Central memory CD8-positive, alpha-beta T cell (primary cell): ENCODE measurements around the gene SERPIND1.

Source experiments
- ATAC-seq: fragments of 150-1000 bp; cut with Tn5 transposase; replicated peaks from 2 replicates; pipeline ENCODE4 v1.10.0; 2022; ENCODE audit warnings: mild to moderate bottlenecking, moderate FRiP score, moderate number of reproducible peaks; ENCODE audit not compliant: poor library complexity, severe bottlenecking; ENCODE audit errors: extremely low read depth
- DNase-seq, 2 donors: peaks; one replicate each; pipeline ENCODE4 v3.0.0; 2021; ENCODE audit warnings: low spot score in 2 of 2
- H3K27ac Mint-ChIP-seq: one replicate; pipeline ENCODE4 v1.8.0; 2022; ENCODE audit warnings: low read depth, mild to moderate bottlenecking, moderate library complexity, mixed read lengths
- H3K27me3 Mint-ChIP-seq: one replicate; pipeline ENCODE4 v1.8.0; 2022; ENCODE audit warnings: mixed read lengths
- H3K36me3 Mint-ChIP-seq: one replicate; pipeline ENCODE4 v1.8.0; 2022; ENCODE audit warnings: mild to moderate bottlenecking, moderate library complexity, mixed read lengths; ENCODE audit not compliant: insufficient read depth
- H3K4me1 Mint-ChIP-seq: one replicate; pipeline ENCODE4 v1.8.0; 2022; ENCODE audit warnings: mixed read lengths
- H3K4me3 Mint-ChIP-seq: one replicate; pipeline ENCODE4 v1.8.0; 2022; ENCODE audit warnings: mild to moderate bottlenecking, moderate library complexity, mixed read lengths
- H3K9me3 Mint-ChIP-seq: one replicate; pipeline ENCODE4 v1.8.0; 2022; ENCODE audit warnings: mixed read lengths

SERPIND1 gene

DNA sequence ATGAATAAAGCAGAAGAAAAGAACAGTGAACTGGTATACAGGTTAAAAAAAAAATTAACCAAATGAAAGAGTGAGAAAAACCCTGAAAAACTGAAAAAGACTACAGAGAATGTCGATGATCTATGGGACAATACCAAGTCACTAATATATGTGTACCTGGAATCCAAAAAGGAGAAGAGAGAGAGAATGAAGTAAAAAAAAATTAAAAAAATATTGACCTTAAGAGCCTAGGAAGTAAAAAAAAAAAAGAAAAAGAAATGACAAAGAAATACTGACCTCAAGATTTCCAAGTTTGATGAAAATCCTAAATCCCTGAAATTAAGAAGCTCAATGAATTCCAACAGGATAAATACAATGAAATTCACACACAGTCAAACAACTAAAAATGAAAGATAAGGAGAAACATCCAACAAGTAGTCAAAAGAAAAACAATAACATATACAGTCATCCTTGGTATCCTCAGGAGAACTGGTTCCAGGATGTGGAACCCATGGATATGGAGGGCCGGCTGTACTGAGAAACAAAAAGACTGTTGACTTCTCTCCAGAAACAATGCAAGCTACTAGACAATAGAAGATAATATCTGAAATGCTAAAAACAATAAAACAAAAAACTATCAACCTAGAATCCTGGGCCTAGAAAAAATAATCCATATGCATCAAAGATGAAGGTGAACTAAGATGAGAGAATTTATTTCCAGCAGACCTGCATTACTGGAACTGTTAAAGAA lies 33.5 kb upstream of the SERPIND1 start:
- H3K9me3 Mint-ChIP-seq, result no peaks in the 10 kb centered on the region
- no peak overlapping the region for H3K27ac Mint-ChIP-seq
- no peaks in the 10 kb centered on the region for H3K27me3 Mint-ChIP-seq
- DNase-seq (no peak), ATAC-seq (no peak)
- H3K4me3 Mint-ChIP-seq, result no peak overlapping the region
- H3K36me3 Mint-ChIP-seq, result peaks cover 50% of the 10 kb centered on the region
- peaks cover 6% of the 10 kb centered on the region for H3K4me1 Mint-ChIP-seq

DNA sequence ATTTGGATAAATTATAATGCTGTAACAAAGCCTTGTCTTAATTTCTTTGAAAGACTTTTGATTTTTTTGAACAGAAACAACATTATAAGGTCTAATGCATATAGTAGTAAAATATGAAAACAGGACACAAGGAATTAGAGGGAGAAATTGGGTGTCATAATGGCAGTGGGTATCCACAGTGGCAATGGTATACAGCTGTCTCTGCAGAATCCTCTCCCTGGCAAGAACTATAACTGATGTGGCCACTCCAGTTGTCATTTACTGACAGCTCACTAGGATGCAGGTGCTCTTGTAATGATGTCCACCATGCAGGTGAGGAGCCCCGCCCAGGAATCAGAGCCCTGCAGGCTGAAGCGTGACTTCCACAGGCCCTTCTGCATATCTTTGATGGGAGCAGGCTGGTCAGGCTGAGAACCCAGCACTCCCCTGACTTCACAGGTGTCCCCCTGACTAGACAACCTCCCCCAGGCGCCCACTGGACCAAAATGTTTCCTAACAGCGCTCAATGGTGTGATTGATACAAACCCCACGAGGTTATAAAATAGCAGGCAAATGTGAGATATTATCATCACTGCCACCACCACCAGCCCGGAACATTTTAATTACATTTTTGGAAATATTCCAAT lies 32.8 kb upstream of the SERPIND1 start:
- ATAC-seq (no peak), DNase-seq (no peak)
- Mint-ChIP-seq H3K4me1 (peaks cover under 1% of the 10 kb centered on the region), H3K36me3 (peaks cover 48% of the 10 kb centered on the region), H3K27me3 (no peaks in the 10 kb centered on the region), H3K27ac (no peak overlapping the region), H3K4me3 (no peak overlapping the region), H3K9me3 (no peaks in the 10 kb centered on the region)

- Mint-ChIP-seq H3K27me3 (no peaks in the 10 kb centered on the region), H3K27ac (peak overlapping the region; percentile 25), H3K9me3 (no peaks in the 10 kb centered on the region), H3K4me3 (no peak overlapping the region), H3K36me3 (peaks cover 50% of the 10 kb centered on the region), H3K4me1 (no peaks in the 10 kb centered on the region)
- DNase-seq (peak in 1 of 2 donors; percentile 28), ATAC-seq (no peak)
Observed at GRCh38 chr22:20741634-20742581, 32.0 kb upstream of the SERPIND1 start.

- no peak for DNase-seq
- Mint-ChIP-seq H3K27me3 (no peaks in the 10 kb centered on the region), H3K4me1 (no peaks in the 10 kb centered on the region), H3K9me3 (no peaks in the 10 kb centered on the region), H3K4me3 (no peak overlapping the region), H3K36me3 (peaks cover 58% of the 10 kb centered on the region), H3K27ac (no peak overlapping the region)
- no peak for ATAC-seq
Observed at GRCh38 chr22:20742764-20743163, 31.1 kb upstream of the SERPIND1 start.

- H3K4me3 Mint-ChIP-seq, result no peak overlapping the region
- DNase-seq (no peak), ATAC-seq (no peak)
- H3K4me1 Mint-ChIP-seq, result no peaks in the 10 kb centered on the region
- no peaks in the 10 kb centered on the region for H3K27me3 Mint-ChIP-seq
- H3K9me3 Mint-ChIP-seq, result no peaks in the 10 kb centered on the region
- peaks cover 47% of the 10 kb centered on the region for H3K36me3 Mint-ChIP-seq
- H3K27ac Mint-ChIP-seq, result no peak overlapping the region
Observed at GRCh38 chr22:20744456-20744855, 29.5 kb upstream of the SERPIND1 start.

DNA sequence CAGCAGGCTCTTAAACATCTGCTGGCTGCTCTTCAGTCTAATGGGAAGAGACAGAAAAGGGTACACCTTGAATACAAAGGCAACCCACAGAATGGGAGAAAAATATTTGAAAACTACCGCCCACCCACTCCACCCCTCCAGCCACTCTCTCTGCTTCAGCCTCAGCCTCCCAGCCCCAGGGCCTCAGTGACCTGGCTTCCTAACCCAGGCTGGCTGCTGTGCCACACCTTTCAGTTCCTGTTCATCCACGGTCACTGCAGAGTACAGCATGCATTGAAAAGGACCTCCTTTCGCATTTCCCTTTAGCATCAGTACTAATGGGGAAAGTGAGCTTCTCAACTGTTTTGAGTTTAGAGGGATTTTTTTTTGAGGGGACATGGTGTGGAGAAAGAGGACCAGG lies 28.8 kb upstream of the SERPIND1 start:
- H3K9me3 Mint-ChIP-seq, result no peaks in the 10 kb centered on the region
- no peak for DNase-seq
- H3K4me3 Mint-ChIP-seq, result no peak overlapping the region

DNA sequence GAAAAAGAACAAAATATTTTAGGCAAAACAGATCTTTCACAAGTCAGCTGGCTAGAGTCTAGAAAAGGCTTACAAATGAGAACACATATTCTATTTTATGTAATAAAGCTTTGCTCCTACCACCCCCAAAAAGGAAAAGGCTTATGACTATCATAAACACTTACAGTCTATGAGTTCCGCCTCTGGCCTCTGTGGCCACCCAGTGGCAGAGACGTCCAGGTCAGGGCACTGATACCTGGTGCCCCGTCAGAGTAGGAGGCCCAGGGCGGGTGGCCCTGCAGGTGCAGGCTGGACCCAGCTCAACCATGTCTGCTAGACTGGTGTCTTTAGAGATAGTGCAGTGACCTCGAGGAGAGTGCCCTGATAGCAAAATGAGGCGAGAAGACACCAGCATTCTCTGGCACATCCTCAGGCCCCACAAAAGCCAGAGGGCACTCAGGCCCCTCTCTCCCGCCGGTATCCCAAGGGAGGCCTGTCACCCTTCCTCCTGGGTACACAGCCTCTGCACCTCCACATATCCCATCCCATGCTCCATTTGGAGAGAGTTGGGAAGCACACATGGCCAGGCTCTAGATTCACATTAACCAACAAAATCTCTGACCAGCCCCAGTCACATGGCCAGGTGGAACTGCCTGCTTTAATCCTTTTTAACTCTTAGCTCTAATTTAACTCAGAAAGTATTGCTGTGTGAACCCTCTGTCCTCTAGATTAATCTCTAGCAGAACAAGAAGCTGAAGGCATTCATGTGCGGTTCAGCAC lies 27.3 kb upstream of the SERPIND1 start:
- Mint-ChIP-seq H3K36me3 (peaks cover 40% of the 10 kb centered on the region), H3K27me3 (no peaks in the 10 kb centered on the region), H3K27ac (no peak overlapping the region), H3K4me3 (no peak overlapping the region), H3K9me3 (no peaks in the 10 kb centered on the region), H3K4me1 (peaks cover 5% of the 10 kb centered on the region)
- ATAC-seq, result no peak
- DNase-seq, result no peak

More for the DNA sequence above, 28.8 kb upstream of the SERPIND1 start:
- no peaks in the 10 kb centered on the region for H3K27me3 Mint-ChIP-seq
- no peak overlapping the region for H3K27ac Mint-ChIP-seq
- no peaks in the 10 kb centered on the region for H3K4me1 Mint-ChIP-seq
- H3K36me3 Mint-ChIP-seq, result peaks cover 46% of the 10 kb centered on the region
- no peak for ATAC-seq

DNA sequence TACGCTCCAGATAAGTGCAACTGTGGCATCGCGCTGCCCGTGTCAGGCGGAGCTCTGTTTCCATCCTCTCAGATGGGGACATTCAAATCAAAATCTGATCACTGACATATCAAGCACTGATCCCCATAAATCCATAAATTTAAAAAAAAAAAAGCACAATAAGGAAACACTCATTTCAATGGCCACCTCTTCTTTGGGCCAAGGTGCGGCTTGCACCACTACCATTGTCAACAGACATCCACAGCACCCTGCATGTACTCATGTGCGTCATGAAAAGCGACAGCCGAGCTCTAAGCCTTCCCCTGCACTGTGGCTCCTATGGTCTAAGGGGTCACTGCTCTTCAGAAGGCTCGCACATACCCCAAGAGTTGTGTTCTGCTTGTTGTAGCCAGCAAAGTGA lies 26.7 kb upstream of the SERPIND1 start:
- H3K4me1 Mint-ChIP-seq, result peaks cover 5% of the 10 kb centered on the region
- peaks cover 35% of the 10 kb centered on the region for H3K36me3 Mint-ChIP-seq
- no peaks in the 10 kb centered on the region for H3K9me3 Mint-ChIP-seq
- no peak overlapping the region for H3K4me3 Mint-ChIP-seq
- no peak for ATAC-seq
- H3K27me3 Mint-ChIP-seq, result no peaks in the 10 kb centered on the region
- no peak overlapping the region for H3K27ac Mint-ChIP-seq
- no peak for DNase-seq

- H3K4me3 Mint-ChIP-seq, result no peak overlapping the region
- no peak for ATAC-seq
- DNase-seq, result no peak
- H3K9me3 Mint-ChIP-seq, result no peaks in the 10 kb centered on the region
- H3K4me1 Mint-ChIP-seq, result peaks cover 5% of the 10 kb centered on the region
- no peak overlapping the region for H3K27ac Mint-ChIP-seq
- H3K27me3 Mint-ChIP-seq, result no peaks in the 10 kb centered on the region
- peaks cover 34% of the 10 kb centered on the region for H3K36me3 Mint-ChIP-seq
Observed at GRCh38 chr22:20748082-20748481, 25.8 kb upstream of the SERPIND1 start.

- H3K9me3 Mint-ChIP-seq, result no peaks in the 10 kb centered on the region
- H3K27me3 Mint-ChIP-seq, result no peaks in the 10 kb centered on the region
- peak overlapping the region; percentile 82 for H3K27ac Mint-ChIP-seq
- H3K4me1 Mint-ChIP-seq, result peaks cover 5% of the 10 kb centered on the region
- peaks cover 29% of the 10 kb centered on the region for H3K36me3 Mint-ChIP-seq
- no peak overlapping the region for H3K4me3 Mint-ChIP-seq
- ATAC-seq (no peak), DNase-seq (no peak)
Observed at GRCh38 chr22:20748731-20749428, 25.0 kb upstream of the SERPIND1 start.

DNA sequence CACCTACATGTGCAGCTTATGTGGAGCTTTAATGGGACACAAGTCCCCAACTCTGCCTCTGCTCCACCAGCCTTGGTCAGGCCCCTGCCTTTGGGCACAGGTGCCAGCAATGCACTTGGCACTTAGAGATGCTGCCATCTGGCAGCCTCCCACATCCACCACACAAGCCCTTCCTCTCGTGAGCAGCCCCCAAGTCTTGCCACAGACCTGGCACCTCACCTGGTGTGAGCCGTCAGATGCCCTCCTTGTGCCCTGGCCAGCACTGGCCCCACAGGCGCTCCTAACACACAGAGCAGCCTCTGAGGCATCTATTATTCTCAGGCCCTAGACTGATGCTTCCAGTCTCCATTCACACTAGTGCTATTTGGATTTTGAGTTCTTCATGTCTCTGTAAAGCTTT lies 24.5 kb upstream of the SERPIND1 start:
- H3K36me3 Mint-ChIP-seq, result peaks cover 32% of the 10 kb centered on the region
- peaks cover 5% of the 10 kb centered on the region for H3K4me1 Mint-ChIP-seq
- peak overlapping the region; percentile 82 for H3K27ac Mint-ChIP-seq
- no peaks in the 10 kb centered on the region for H3K9me3 Mint-ChIP-seq
- DNase-seq, result no peak
- H3K4me3 Mint-ChIP-seq, result no peak overlapping the region
- ATAC-seq, result no peak
- no peaks in the 10 kb centered on the region for H3K27me3 Mint-ChIP-seq
